T47D (cell line): ENCODE results near the gene EXOC7.

Experiments used
- DNase-seq, 2 experiments: peaks; one replicate each; pipeline versions ENCODE4 v3.0.0 to v3.0.0-alpha.2; 2011 to 2012; ENCODE audit warnings: low read depth in 1 of 2, low spot score in 1 of 2
- JUND ChIP-seq: IDR thresholded peaks from 2 replicates; pipeline ENCODE4 v1.6.1; 2012; ENCODE audit warnings: low read depth
- in situ Hi-C: cut with HindIII; loops from 2 replicates; pipeline ENCODE4 v1.10.0; 2016; ENCODE audit warnings: low sequenced_read_pairs, low pct_unique_long_range_greater_than_20kb

Gene EXOC7

DNA sequence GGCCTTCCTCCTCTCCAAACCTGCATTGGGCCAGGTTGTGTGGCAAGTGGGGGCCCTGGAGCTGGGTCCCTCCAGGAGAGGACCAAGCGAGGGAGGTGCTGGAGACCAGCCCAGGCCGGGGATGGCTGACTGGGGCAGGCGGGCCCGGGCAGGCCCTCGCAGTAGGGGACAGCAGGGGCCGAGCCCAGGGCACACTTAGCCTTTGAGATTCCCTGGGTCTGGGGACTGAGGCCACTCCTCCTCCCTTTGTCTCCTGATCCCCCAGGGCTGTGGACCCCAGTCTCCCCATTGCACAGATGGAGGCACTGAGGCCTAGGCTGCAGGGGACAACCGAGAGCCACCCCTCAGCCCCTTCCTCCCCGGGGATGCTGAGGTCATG is 32.2 kb upstream of the EXOC7 start:
- no peak for TF ChIP-seq JUND
- in situ Hi-C loops, result no loop called here
- no peak for DNase-seq

DNA sequence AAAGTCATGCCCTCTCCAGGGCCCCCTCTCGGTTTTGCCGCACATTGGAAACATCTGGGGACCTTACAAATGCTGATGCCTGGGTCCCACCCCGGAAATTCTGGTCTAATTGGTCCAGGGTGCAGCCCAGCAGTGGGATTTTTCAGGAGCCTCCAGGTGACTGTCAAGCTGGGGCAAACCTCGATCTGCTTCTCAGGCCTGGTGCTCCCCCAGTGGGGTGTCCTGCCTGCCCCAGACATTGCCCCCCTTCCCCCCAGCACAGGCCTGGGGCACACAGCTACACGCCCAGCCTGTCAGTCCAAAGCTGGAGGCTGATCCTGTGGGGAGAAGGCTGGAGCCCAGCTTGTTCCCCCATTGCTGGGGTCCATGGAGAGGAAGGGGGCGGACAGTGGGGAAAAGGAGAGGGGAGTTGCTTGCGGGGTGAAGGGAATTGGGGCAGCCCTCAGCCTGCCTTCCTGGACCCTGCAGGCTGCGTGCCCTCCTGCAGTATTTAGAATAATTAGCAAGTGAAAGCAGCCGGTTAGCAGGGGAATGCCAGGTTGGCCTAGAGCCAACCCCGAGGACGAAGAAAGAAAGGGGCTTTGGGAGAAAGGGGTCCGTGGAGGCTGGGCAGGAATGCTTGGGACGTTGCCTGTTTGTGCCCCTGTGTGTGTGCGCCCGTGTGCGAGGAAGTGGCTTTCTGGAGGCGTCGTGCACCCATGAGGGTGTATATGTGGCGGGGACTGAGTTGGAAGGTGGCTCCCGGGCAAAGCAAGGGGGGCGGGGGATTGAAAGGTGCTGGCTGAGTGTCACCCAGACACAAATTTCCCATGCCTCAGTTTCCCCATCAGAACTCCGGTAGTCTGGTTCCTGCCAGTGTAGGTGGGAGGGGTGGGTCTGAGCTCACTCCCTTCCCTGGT is 31.6 kb upstream of the EXOC7 start:
- in situ Hi-C loops, result no loop called here
- TF ChIP-seq JUND, result no peak
- no peak for DNase-seq

DNA sequence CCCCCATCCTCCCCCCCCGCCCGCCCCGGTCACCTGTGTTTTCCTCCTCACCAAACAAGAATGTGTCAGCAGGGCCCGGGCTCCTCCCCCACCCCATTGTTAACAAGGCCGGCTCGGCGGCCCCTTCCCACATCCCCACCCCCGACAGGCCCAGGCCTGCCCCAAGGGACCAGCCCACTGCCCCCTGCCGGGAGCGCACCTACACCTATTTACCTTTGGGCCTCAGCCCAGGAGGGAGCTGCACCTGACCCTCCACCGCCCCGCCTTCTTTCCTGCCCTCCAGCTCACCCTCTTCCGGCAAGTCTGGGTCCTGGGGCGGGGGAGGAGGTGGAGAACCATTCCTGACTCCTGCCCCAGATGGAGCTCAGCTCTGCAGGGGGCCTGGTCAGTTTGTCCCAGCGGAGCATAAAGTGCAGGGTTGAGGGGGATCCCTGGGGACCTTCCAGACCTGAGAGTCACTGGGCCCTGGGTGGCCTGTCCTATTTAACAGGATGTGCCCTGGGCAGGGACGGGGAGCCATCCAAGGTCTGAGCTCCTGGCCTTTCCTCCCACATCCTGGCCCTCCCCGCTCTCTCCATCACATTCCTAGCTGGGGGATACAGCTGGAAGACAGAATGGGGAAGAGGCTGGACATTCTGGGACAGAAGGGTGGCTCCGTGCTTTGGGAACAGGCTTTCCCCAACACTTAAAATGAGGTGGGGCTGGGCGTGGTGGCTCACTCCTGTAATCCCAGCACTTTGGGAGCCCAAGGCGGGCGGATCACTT is 29.2 kb upstream of the EXOC7 start:
- peak in 1 of 2 experiments; percentile 88 for DNase-seq
- in situ Hi-C loops, result no loop called here
- TF ChIP-seq JUND, result no peak

DNA sequence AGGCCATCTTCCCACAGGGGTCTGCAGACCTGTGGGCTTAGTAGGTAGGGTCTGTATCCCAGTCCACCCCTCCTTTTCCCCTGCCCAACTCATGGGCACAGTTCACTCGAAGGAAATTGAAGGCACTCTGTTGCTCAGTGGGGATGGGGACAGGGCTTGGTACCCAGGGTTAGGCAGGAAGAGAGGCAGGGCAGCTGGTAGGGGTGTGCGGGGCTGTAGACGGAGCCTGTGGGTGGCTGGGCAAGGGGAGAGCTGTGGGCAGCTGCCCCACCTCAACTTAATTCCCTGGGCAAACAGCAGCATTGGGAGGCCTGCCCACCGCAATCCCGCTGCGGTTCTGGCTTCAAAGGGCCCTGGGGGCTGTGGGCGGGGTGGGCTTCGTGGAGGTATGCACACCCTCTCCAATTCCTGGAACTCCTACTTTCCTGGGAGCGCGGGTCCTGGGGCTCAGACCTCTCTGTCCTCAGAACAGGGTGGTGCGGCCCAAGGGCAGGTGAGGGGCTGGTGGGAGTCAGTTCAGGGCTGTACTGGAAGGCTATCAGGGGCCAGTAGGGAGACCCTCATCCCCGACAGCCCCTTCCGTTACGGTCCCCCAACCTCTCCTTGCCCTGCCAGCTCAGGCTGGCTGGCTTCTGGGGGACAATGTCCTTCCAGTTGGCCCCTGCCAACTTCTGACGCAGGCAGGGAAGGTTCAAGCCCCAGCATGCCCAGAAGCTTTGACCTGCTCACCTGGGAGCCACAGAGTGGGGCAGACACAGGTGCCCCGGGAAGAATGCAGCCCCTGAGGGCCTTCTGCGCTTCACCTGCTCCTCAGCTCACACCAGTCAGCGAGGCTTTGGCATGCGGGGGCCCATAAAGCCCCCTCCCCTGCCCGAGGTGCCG is 28.3 kb upstream of the EXOC7 start:
- peak in 1 of 2 experiments; percentile 77 for DNase-seq

DNA sequence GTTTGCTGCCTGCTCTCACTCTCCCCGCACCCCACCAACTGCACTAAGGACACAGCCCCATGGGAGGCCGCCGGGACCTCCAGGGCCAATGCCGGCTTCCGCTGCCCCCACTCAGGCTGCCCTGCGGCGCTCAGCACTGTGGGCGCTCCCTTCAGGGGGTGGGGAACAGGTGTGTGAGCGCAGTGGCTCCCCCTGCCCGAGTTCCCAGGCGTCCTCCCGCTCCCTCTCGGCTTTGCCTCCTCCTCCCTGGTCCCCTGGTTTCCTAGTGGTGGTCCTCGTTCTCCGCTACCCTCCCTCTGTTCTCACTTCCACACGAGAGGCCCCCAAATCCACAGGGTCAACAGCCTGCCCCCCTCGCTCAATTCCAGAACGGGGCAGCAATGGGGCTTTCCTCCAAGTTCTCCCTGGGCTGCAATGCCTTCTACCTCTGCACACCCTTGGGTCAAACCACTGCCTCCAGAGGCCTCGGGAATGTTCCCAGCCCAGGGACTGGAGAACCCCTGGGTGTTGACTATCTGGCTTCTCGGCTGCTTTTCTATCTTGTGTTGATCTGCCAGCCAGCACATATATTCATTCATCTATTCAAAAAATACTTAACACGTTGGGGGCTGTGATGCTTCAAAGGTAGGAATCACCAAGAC is 27.6 kb upstream of the EXOC7 start:
- in situ Hi-C loops, result no loop called here
- no peak for TF ChIP-seq JUND
- DNase-seq, result no peak

More for the DNA sequence above, 28.3 kb upstream of the EXOC7 start:
- in situ Hi-C loops, result no loop called here
- no peak for TF ChIP-seq JUND

DNA sequence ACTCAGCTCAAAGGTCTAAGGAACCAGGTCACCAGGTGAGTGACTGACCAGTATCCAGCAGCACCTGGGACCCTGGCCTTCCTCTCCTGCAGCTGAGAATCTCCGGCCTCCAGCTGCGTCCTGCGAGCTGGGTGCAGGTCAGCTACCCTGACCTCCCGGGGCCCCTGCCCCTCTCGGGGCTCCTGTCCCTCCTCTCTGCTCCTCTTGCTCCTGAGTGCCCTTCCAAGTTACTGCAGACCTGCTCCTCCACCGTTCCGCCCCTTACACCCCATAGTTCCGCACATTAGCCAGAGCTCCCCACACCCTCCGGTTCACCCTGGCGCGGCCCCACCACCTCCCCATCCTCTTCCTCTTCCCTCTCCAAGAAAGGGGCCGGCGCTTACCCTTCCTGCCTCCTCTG is 26.9 kb upstream of the EXOC7 start:
- no peak for DNase-seq
- in situ Hi-C loops, result no loop called here
- no peak for TF ChIP-seq JUND

DNA sequence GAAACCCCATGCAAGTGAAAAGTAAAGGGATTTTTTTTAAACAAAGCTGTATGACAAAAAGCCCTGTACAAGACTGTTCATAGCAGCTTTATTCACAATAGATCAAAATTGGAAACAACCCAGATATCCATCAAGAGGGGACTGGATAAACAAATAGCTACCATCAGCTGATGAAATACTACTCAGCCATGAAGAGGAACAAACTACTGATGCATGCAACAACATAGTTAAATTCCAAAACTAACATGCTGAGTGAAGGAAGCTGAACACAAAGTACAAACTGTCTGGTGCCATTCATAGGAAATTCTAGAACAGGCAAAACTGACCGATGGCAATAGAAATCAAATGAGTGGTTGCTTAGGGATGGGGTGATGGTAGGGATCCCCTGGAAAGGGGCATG is 22.3 kb upstream of the EXOC7 start:
- in situ Hi-C loops, result no loop called here
- TF ChIP-seq JUND, result no peak
- no peak for DNase-seq

DNA sequence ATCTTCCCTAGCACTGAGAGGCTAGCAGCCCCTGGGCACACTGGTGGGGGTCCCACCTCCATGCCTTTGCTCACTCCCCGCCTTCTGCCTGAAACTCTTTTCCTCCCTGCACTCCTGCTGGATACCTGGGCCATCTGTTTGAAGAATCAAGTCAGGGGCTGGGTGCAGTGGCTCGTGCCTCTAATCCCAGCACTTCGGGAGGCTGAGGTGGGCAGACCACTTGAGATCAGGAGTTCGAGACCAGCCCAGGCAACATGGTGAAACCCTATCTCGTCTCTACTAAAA is 21.7 kb upstream of the EXOC7 start:
- TF ChIP-seq JUND, result no peak
- no peak for DNase-seq
- in situ Hi-C loops, result no loop called here

DNA sequence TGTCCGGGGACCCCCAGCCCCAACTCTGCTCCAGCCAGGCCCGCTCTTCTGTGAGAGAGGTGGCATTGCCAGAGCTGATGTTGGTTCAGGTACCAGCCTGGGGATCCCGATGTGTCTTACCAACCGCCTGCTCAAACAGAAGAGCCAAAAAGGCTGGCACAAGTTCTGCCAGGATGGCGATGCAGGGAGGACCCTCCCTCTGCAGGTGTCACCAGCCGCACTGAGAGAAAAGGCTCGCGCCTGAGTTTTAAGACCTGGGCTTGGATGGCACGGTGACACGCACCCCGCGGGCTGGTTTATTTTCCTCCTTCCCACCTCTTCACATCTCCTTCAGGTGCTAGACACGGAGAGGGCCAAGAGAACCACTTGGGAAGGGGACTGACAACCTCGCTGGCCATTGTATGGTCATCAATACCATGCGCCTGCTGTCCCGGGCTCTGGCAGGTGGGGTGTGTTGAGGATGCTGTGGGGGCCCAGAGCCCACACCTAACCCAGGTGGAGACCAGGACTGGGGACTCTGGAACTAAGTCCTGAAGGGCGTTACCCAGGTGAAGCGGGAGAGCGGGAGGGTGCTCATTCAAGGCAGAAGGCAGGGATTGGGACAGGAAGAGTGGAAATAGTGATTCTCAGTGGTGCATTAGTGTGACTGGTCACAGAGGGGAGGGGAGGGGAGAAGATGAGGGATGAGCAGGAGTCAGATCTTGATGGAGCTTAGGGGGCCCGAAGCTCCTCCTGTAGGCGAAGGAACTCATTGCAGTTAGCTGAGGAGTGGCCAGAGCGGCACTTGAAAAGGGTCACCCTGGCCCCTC is 21.2 kb upstream of the EXOC7 start:
- DNase-seq, result no peak
- no peak for TF ChIP-seq JUND
- in situ Hi-C loops, result no loop called here

DNA sequence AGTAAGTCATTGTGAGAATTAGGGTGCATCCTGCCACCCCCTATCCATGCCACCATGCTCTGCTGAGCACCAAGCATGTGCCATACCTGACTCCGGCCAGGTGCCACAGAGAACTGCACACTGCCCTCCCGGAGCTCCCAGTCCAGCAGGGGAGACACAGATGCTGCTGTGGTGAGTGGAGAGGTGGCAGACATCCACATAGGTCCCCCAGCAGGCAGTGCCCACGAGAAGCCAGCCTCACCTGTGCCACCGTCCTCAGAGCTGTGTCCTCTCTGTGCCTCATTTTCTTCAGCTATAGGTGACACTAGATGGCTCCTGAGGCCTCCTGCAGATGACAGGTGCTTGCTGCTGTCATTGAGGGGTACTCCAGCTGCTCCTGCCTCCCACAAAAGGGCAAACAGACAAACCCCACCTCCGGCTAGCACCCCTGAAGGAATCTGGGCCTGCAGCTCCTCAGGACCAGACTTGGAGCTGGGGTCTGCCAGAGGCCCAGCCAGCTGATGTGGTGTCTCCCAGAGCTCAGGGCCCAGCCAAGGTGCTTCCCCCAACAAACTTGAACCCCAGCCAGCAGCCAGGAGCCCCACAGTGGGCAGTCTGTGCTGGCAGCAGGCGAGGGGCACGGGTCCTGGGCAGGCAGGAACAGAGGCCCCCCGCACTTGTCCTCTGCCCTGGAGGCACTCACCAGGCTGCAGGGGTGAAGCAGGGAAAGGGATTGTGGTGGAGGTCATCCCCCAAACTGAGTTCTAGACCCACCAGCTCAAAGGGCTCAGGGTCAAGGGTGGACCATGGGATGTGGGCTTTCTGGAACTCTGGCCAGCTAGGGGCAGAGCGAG is 20.4 kb upstream of the EXOC7 start:
- TF ChIP-seq JUND, result no peak
- peak in 1 of 2 experiments; percentile 70 for DNase-seq
- in situ Hi-C loops, result no loop called here

DNA sequence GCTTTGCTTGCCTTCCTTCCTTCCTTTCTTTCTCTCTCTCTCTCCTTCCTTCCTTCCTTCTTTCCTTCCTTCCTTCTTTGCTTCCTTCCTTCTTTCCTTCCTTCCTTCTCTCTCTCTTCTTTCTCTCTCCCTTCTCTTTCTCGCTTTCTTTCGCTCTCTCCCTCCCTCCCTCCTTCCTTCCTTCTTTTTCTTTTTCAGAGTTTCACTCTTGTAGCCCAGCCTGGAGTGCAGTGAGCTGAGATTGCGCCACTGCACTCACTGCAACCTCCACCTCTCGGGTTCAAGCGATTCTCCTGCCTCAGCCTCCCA is 19.6 kb upstream of the EXOC7 start:
- DNase-seq, result no peak
- in situ Hi-C loops, result no loop called here
- TF ChIP-seq JUND, result no peak
